ENCODE measurements around the gene CCDC27.

The CCDC27 gene

DNA sequence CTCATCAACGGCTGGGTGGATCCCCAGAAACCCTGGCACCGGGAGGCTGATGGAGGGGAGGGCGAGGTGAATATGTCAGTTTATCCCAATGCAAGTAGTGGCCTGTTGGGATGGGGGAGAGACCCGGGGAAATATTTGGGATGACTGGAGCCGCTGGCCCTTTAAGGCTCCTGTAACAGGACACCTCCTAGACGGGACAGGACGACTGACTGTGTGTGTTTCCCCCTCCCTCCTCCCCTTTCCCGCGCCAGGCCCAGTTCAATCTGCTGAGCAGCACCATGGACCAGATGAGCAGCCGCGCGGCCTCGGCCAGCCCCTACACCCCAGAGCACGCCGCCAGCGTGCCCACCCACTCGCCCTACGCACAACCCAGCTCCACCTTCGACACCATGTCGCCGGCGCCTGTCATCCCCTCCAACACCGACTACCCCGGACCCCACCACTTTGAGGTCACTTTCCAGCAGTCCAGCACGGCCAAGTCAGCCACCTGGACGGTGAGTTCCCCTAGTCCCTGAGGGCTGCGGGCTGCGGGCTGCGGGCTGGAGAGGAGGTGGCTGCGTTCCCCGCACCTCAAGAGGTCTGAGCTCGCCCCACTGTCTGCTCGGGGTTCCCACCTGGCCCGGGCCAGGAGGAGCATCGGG, 44.8 kb upstream of the CCDC27 start:
- TF ChIP-seq, protein P1, sequence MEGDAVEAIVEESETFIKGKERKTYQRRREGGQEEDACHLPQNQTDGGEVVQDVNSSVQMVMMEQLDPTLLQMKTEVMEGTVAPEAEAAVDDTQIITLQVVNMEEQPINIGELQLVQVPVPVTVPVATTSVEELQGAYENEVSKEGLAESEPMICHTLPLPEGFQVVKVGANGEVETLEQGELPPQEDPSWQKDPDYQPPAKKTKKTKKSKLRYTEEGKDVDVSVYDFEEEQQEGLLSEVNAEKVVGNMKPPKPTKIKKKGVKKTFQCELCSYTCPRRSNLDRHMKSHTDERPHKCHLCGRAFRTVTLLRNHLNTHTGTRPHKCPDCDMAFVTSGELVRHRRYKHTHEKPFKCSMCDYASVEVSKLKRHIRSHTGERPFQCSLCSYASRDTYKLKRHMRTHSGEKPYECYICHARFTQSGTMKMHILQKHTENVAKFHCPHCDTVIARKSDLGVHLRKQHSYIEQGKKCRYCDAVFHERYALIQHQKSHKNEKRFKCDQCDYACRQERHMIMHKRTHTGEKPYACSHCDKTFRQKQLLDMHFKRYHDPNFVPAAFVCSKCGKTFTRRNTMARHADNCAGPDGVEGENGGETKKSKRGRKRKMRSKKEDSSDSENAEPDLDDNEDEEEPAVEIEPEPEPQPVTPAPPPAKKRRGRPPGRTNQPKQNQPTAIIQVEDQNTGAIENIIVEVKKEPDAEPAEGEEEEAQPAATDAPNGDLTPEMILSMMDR (IDR thresholded peaks at IDR 0.05; ENCODE audit: low read depth, low read length, missing control alignments): no peak
- no peak overlapping the region for H3K4me3 ChIP-seq (ENCODE audit: low read depth, low read length)
- no peak for DNase-seq (ENCODE audit: low read depth)
- in situ Hi-C loops (cut with HindIII; ENCODE audit: low sequenced_read_pairs): no loop called here

GRCh38 chr1:3707939-3708328, 44.3 kb upstream of the CCDC27 start:
- no peak for DNase-seq (ENCODE audit: low read depth)
- H3K4me3 ChIP-seq (ENCODE audit: low read depth, low read length): no peak overlapping the region
- in situ Hi-C loops (cut with HindIII; ENCODE audit: low sequenced_read_pairs): no loop called here
- TF ChIP-seq, protein P1 (IDR thresholded peaks at IDR 0.05; ENCODE audit: low read depth, low read length, missing control alignments): no peak

DNA sequence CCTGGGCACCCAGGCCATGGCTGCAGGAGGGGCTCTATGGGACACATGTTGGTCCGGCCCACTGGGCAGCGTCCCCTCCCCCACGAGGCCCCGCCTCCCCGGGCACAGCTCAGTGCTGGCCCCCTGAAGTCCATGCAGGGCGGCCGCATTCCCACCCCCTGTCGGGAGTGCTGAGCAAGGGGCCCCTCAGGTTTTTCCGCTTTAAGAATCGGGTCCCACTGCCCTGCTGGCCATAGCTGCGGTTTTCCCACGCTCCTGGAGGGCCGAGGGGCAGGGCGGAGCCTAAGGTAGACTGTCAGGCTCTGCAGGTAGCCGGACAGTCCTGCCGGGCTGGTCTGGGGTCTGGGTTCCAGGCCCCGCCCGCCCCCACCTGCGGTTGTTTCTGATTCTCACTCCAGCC, 43.5 kb upstream of the CCDC27 start:
- H3K4me3 ChIP-seq (ENCODE audit: low read depth, low read length): no peak overlapping the region
- no peak for DNase-seq (ENCODE audit: low read depth)
- TF ChIP-seq, protein P1 (IDR thresholded peaks at IDR 0.05; ENCODE audit: low read depth, low read length, missing control alignments): no peak
- in situ Hi-C loops (cut with HindIII; ENCODE audit: low sequenced_read_pairs): no loop called here

GRCh38 chr1:3710251-3710650, 42.0 kb upstream of the CCDC27 start:
- in situ Hi-C loops (cut with HindIII; ENCODE audit: low sequenced_read_pairs): no loop called here
- H3K4me3 ChIP-seq (ENCODE audit: low read depth, low read length): no peak overlapping the region
- TF ChIP-seq, protein P1 (IDR thresholded peaks at IDR 0.05; ENCODE audit: low read depth, low read length, missing control alignments): no peak
- DNase-seq (ENCODE audit: low read depth): no peak

DNA sequence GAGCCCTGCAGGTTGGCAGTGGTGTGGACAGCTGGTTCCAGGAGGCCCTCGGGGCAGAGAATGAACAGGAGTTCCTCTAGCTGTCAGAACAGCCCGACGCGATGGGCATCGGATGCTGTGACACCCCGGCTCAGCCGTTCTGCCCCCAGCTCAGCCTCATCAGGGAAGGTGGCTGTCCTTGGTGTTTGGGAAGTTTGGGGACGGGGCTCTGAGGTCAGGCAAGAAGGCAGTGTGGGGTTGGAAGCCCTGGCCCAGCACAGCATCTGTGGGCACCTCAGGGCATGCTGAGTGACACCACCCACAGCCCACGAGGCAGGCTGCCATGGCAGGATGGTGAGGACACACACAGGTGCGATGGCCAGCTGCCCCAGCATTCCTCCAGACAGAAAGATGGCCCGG, 40.9 kb upstream of the CCDC27 start:
- TF ChIP-seq, protein P1 (IDR thresholded peaks at IDR 0.05; ENCODE audit: low read depth, low read length, missing control alignments): no peak
- DNase-seq (ENCODE audit: low read depth): no peak
- in situ Hi-C loops (cut with HindIII; ENCODE audit: low sequenced_read_pairs): no loop called here
- no peak overlapping the region for H3K4me3 ChIP-seq (ENCODE audit: low read depth, low read length)

- TF ChIP-seq, protein P1 (IDR thresholded peaks at IDR 0.05; ENCODE audit: low read depth, low read length, missing control alignments): no peak
- in situ Hi-C loops (cut with HindIII; ENCODE audit: low sequenced_read_pairs): no loop called here
- no peak overlapping the region for H3K4me3 ChIP-seq (ENCODE audit: low read depth, low read length)
- DNase-seq (ENCODE audit: low read depth): no peak
These were observed 40.3 kb upstream of the CCDC27 start for GRCh38 chr1:3711780-3712451.
